ENCODE data around the gene TNFSF13. TPM values are rescaled to one million over a fixed set of nuclear protein-coding genes. Genes with fewer than 3 reads are reported as not detected.

Gene TNFSF13
- total RNA-seq, 1 donor from 2014 or later: 4.1 TPM

GRCh38 chr17:7557775-7558543, 591 bp upstream of the TNFSF13 start:
- H3K4me3 Mint-ChIP-seq (ENCODE audit: low read depth): no peak overlapping the region
- DNase-seq (ENCODE audit: low spot score, unreplicated experiment): no peak
- TF ChIP-seq CTCF (IDR thresholded peaks at IDR 0.05; ENCODE audit: unreplicated experiment): no peak
- H3K27ac Mint-ChIP-seq: peak overlapping the region; percentile 93
- H3K36me3 Mint-ChIP-seq (ENCODE audit: insufficient read depth): no peaks in the 10 kb centered on the region
- H3K9me3 Mint-ChIP-seq (ENCODE audit: low read depth): no peaks in the 10 kb centered on the region
- H3K27me3 Mint-ChIP-seq: no peaks in the 10 kb centered on the region
- peaks cover 33% of the 10 kb centered on the region for H3K4me1 Mint-ChIP-seq (ENCODE audit: low read depth)

- no peak overlapping the region for H3K27ac Mint-ChIP-seq
- no peaks in the 10 kb centered on the region for H3K9me3 Mint-ChIP-seq (ENCODE audit: low read depth)
- H3K27me3 Mint-ChIP-seq: no peaks in the 10 kb centered on the region
- peaks cover 33% of the 10 kb centered on the region for H3K4me1 Mint-ChIP-seq (ENCODE audit: low read depth)
- no peak for DNase-seq (ENCODE audit: low spot score, unreplicated experiment)
- no peak overlapping the region for H3K4me3 Mint-ChIP-seq (ENCODE audit: low read depth)
- no peak for TF ChIP-seq CTCF (IDR thresholded peaks at IDR 0.05; ENCODE audit: unreplicated experiment)
- no peaks in the 10 kb centered on the region for H3K36me3 Mint-ChIP-seq (ENCODE audit: insufficient read depth)
Observed at GRCh38 chr17:7559320-7560171, 996 bp downstream of the TNFSF13 start.

GRCh38 chr17:7560172-7561027, 1.9 kb downstream of the TNFSF13 start:
- Mint-ChIP-seq H3K27me3 (no peaks in the 10 kb centered on the region), H3K27ac (peak overlapping the region; percentile 96), H3K4me3 (ENCODE audit: low read depth) (peak overlapping the region; percentile 89), H3K9me3 (ENCODE audit: low read depth) (no peaks in the 10 kb centered on the region), H3K4me1 (ENCODE audit: low read depth) (peaks cover 29% of the 10 kb centered on the region), H3K36me3 (ENCODE audit: insufficient read depth) (no peaks in the 10 kb centered on the region)
- TF ChIP-seq CTCF (IDR thresholded peaks at IDR 0.05; ENCODE audit: unreplicated experiment): peak; percentile 65
- peak; percentile 73 for DNase-seq (ENCODE audit: low spot score, unreplicated experiment)

GRCh38 chr17:7561028-7561575, 2.6 kb downstream of the TNFSF13 start:
- Mint-ChIP-seq H3K4me1 (ENCODE audit: low read depth) (peaks cover 25% of the 10 kb centered on the region), H3K9me3 (ENCODE audit: low read depth) (no peaks in the 10 kb centered on the region), H3K27me3 (no peaks in the 10 kb centered on the region), H3K36me3 (ENCODE audit: insufficient read depth) (no peaks in the 10 kb centered on the region), H3K4me3 (ENCODE audit: low read depth) (peak overlapping the region; percentile 89), H3K27ac (peak overlapping the region; percentile 96)
- DNase-seq (ENCODE audit: low spot score, unreplicated experiment): peak; percentile 86
- TF ChIP-seq CTCF (IDR thresholded peaks at IDR 0.05; ENCODE audit: unreplicated experiment): peak; percentile 69

Measured in progenitor cell of endocrine pancreas (in vitro differentiated cells).